Measurements from ENCODE around the gene EPHA6. TPM values are rescaled to one million over a fixed set of nuclear protein-coding genes. Genes with fewer than 3 reads are reported as not detected.

The EPHA6 gene
- total and polyA plus RNA-seq, 10 of the 15 experiments (the other 5 are each of a cell fraction or from before 2014, with no cell fraction given): not detected

GRCh38 chr3:97297032-97297431 lies 482.6 kb downstream of the EPHA6 start:
- ATAC-seq (no peak), FAIRE-seq (no peak), DNase-seq (ENCODE audit: low read depth, low spot score) (no peak)
- H2AFZ ChIP-seq (ENCODE audit: control insufficient read depth, low read depth, low read length): no peak overlapping the region
- no peaks in the 10 kb centered on the region for H3K36me3 ChIP-seq (ENCODE audit: control insufficient read depth in 2 of 2, insufficient read depth in 2 of 2, low read length in 1 of 2)
- BruUV-seq (replicated peaks): no TSS peak
- H3K9me3 ChIP-seq (replicated peaks; ENCODE audit: control insufficient read depth, insufficient read depth, low read length): no peaks in the 10 kb centered on the region
- no peaks in the 10 kb centered on the region for H4K20me1 ChIP-seq (ENCODE audit: control insufficient read depth, insufficient read depth)
- H3K4me3 ChIP-seq: no peak overlapping the region
- POLR2A ChIA-PET: no interaction called here
- RAD21 ChIA-PET (ENCODE audit: unreplicated experiment): no interaction called here
- SMC1A ChIA-PET (ENCODE audit: uncharacterized antibody, unreplicated experiment): no interaction called here
- intact Hi-C loops (cut with micrococcal nuclease; ENCODE audit: unreplicated experiment) (no loop called here), in situ Hi-C loops (cut with MboI) (no loop called here)
- H3K27ac ChIP-seq (ENCODE audit: control insufficient read depth, insufficient read depth): no peak overlapping the region
- no peaks in the 10 kb centered on the region for H3K79me2 ChIP-seq (ENCODE audit: control insufficient read depth, insufficient read depth, low read length)
- H3K9ac ChIP-seq (ENCODE audit: control insufficient read depth, insufficient read depth, low read length): no peak overlapping the region
- no peak for TF ChIP-seq ELK1 (IDR thresholded peaks at IDR 0.05; ENCODE audit: low read depth, low read length)
- no peak for TF ChIP-seq RFX5 (IDR thresholded peaks at IDR 0.05; ENCODE audit: low read depth, low read length)
- no peak for TF ChIP-seq ZNF274 (IDR thresholded peaks at IDR 0.05; ENCODE audit: insufficient read depth, insufficient read length)
- TF ChIP-seq, protein P1, sequence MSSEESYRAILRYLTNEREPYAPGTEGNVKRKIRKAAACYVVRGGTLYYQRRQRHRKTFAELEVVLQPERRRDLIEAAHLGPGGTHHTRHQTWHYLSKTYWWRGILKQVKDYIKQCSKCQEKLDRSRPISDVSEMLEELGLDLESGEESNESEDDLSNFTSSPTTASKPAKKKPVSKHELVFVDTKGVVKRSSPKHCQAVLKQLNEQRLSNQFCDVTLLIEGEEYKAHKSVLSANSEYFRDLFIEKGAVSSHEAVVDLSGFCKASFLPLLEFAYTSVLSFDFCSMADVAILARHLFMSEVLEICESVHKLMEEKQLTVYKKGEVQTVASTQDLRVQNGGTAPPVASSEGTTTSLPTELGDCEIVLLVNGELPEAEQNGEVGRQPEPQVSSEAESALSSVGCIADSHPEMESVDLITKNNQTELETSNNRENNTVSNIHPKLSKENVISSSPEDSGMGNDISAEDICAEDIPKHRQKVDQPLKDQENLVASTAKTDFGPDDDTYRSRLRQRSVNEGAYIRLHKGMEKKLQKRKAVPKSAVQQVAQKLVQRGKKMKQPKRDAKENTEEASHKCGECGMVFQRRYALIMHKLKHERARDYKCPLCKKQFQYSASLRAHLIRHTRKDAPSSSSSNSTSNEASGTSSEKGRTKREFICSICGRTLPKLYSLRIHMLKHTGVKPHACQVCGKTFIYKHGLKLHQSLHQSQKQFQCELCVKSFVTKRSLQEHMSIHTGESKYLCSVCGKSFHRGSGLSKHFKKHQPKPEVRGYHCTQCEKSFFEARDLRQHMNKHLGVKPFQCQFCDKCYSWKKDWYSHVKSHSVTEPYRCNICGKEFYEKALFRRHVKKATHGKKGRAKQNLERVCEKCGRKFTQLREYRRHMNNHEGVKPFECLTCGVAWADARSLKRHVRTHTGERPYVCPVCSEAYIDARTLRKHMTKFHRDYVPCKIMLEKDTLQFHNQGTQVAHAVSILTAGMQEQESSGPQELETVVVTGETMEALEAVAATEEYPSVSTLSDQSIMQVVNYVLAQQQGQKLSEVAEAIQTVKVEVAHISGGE (CRISPR knock-in tag; IDR thresholded peaks at IDR 0.05): no peak
- TF ChIP-seq HDAC2 (IDR thresholded peaks at IDR 0.05): no peak
- no peak for TF ChIP-seq RELA (IDR thresholded peaks at IDR 0.05; ENCODE audit: borderline replicate concordance, partially characterized antibody)
- 0% methylated on average over 1 of the region's 1 CpG for WGBS (ENCODE audit: insufficient coverage, insufficient replicate concordance, low lambda C conversion rate, missing lambda C conversion rate)
- no peak overlapping the region for H3K4me2 ChIP-seq (ENCODE audit: control insufficient read depth, insufficient read depth)
- no peaks in the 10 kb centered on the region for H3K27me3 ChIP-seq (replicated peaks in 1 of 2; ENCODE audit: control insufficient read depth in 2 of 2, insufficient read depth in 2 of 2, low read length in 1 of 2)
- no peaks in the 10 kb centered on the region for H3K4me1 ChIP-seq (ENCODE audit: control insufficient read depth, insufficient read depth, low read length)
- CTCF ChIA-PET: no interaction called here

All from GM12878 (cell line).